Neural cell (in vitro differentiated cells): ENCODE results near the gene CLIP1. TPM values are rescaled to one million over a fixed set of nuclear protein-coding genes. Genes with fewer than 3 reads are reported as not detected.

Experiments
- H2AFZ ChIP-seq: fragments of 200-600, 300-800 bp; sonication (generic), shearing (Covaris generic); 2 replicates; pipeline ENCODE4 v1.6.0; 2014; ENCODE audit warnings: low read depth, mild to moderate bottlenecking, antibody characterized with exemption, low read length, moderate library complexity
- H3F3A ChIP-seq: fragments of 200-600 bp; shearing (Covaris generic); 2 replicates; pipeline ENCODE4 v1.6.1; 2016; ENCODE audit warnings: mild to moderate bottlenecking, moderate library complexity, mixed read lengths, antibody characterized with exemption, low read length; ENCODE audit not compliant: insufficient read depth, poor library complexity, severe bottlenecking
- H3K27ac ChIP-seq: fragments of 200-600, 300-800 bp; sonication (generic), shearing (Covaris generic); 2 replicates; pipeline ENCODE4 v1.5.1; 2014; ENCODE audit warnings: mild to moderate bottlenecking, low read length, moderate library complexity
- H3K27me3 ChIP-seq: fragments of 300-800, 200-600 bp; sonication (generic), shearing (Covaris generic); 2 replicates; pipeline ENCODE4 v1.6.0; 2014; ENCODE audit warnings: mild to moderate bottlenecking, low read depth, low read length, moderate library complexity; ENCODE audit not compliant: insufficient read depth
- H3K36me3 ChIP-seq: fragments of 300-800, 200-600 bp; sonication (generic), shearing (Covaris generic); 2 replicates; pipeline ENCODE4 v1.5.1; 2014; ENCODE audit warnings: mild to moderate bottlenecking, antibody characterized with exemption, low read length, moderate library complexity; ENCODE audit not compliant: insufficient read depth
- H3K4me2 ChIP-seq: fragments of 300-800, 200-600 bp; sonication (generic), shearing (Covaris generic); 2 replicates; pipeline ENCODE4 v1.6.0; 2014; ENCODE audit warnings: mild to moderate bottlenecking, low read length
- H3K4me3 ChIP-seq: fragments of 300-800, 200-600 bp; sonication (generic), shearing (Covaris generic); 2 replicates; pipeline ENCODE4 v1.5.1; 2014; ENCODE audit warnings: mild to moderate bottlenecking, low read length, moderate library complexity
- H3K79me2 ChIP-seq: fragments of 200-600 bp; shearing (Covaris generic); replicated peaks from 2 replicates; pipeline ENCODE4 v1.6.0; 2014; ENCODE audit warnings: mild to moderate bottlenecking, low read length, moderate library complexity; ENCODE audit not compliant: insufficient read depth
- H3K9ac ChIP-seq: fragments of 300-800, 200-600 bp; sonication (generic), shearing (Covaris generic); 2 replicates; pipeline ENCODE4 v1.6.1; 2016; ENCODE audit warnings: mild to moderate bottlenecking, low read length, mixed read lengths
- H3K9me2 ChIP-seq: fragments of 200-600 bp; shearing (Covaris generic); 2 replicates; pipeline ENCODE4 v1.6.1; 2016; ENCODE audit warnings: mild to moderate bottlenecking, low read length, mixed read lengths; ENCODE audit not compliant: insufficient read depth
- H3K9me3 ChIP-seq: fragments of 200-600, 300-800 bp; sonication (generic), shearing (Covaris generic); 2 replicates; pipeline ENCODE4 v1.6.1; 2016; ENCODE audit warnings: mild to moderate bottlenecking, mixed run types, low read length, moderate library complexity, mixed read lengths
- H4K20me1 ChIP-seq: fragments of 200-600 bp; shearing (Covaris generic); 2 replicates; pipeline ENCODE4 v1.6.1; 2016; ENCODE audit warnings: mild to moderate bottlenecking, mixed run types; ENCODE audit not compliant: insufficient read depth
- CTCF ChIP-seq: fragments of 450-650 bp; IDR thresholded peaks from 2 replicates; pipeline ENCODE4 v1.5.1; 2014; ENCODE audit warnings: antibody characterized with exemption, mild to moderate bottlenecking, moderate library complexity; ENCODE audit not compliant: poor library complexity, severe bottlenecking
- EP300 ChIP-seq: fragments of 450-650 bp; conservative IDR thresholded peaks from 2 replicates; pipeline ENCODE4 v1.6.1; 2014; ENCODE audit warnings: antibody characterized with exemption, mild to moderate bottlenecking, moderate library complexity; ENCODE audit not compliant: poor library complexity, severe bottlenecking
- EZH2 ChIP-seq: fragments of 200-600, 300-800 bp; shearing (Covaris generic), sonication (generic); IDR thresholded peaks from 2 replicates; pipeline ENCODE4 v1.6.1; 2014; ENCODE audit warnings: antibody characterized with exemption, low read length, borderline replicate concordance, mild to moderate bottlenecking; ENCODE audit not compliant: insufficient read depth, poor library complexity, severe bottlenecking
- MXI1 ChIP-seq: fragments of 450-650 bp; conservative IDR thresholded peaks from 2 replicates; pipeline ENCODE4 v1.6.1; 2014; ENCODE audit warnings: antibody characterized with exemption, mild to moderate bottlenecking; ENCODE audit not compliant: poor library complexity, severe bottlenecking
- POLR2AphosphoS5 ChIP-seq: IDR thresholded peaks from 2 replicates; pipeline ENCODE4 v1.6.1; 2012
- RAD21 ChIP-seq: fragments of 450-650 bp; conservative IDR thresholded peaks from 2 replicates; pipeline ENCODE4 v1.6.1; 2014; ENCODE audit warnings: antibody characterized with exemption, mild to moderate bottlenecking, moderate library complexity
- REST ChIP-seq: IDR thresholded peaks from 2 replicates; pipeline ENCODE4 v1.6.1; 2012; ENCODE audit warnings: borderline replicate concordance
- SMC3 ChIP-seq: fragments of 450-650 bp; conservative IDR thresholded peaks from 2 replicates; pipeline ENCODE4 v1.6.1; 2014; ENCODE audit warnings: antibody characterized with exemption, mild to moderate bottlenecking, moderate library complexity; ENCODE audit not compliant: poor library complexity
- TAF1 ChIP-seq: IDR thresholded peaks from 2 replicates; pipeline ENCODE4 v1.6.1; 2012; ENCODE audit warnings: low read depth
- polyA plus RNA-seq: library from polyadenylated mRNA; depleted of rRNA; stranded (reverse); fragments of >200 nt; gene quantifications from 2 replicates; pipeline ENCODE4 v1.2.3, GENCODE V29; 2014

CLIP1 gene
- polyA plus RNA-seq, 1 donor from 2014 or later, result 67.4 TPM

GRCh38 chr12:122323311-122324019, 99.0 kb downstream of the CLIP1 start:
- no peaks in the 10 kb centered on the region for H3K27me3 ChIP-seq
- no peaks in the 10 kb centered on the region for H4K20me1 ChIP-seq
- no peak overlapping the region for H3K27ac ChIP-seq
- H3K9ac ChIP-seq, result no peak overlapping the region
- no peaks in the 10 kb centered on the region for H3F3A ChIP-seq
- H3K9me3 ChIP-seq, result no peaks in the 10 kb centered on the region
- H3K4me3 ChIP-seq, result no peak overlapping the region
- no peak overlapping the region for H2AFZ ChIP-seq
- no peaks in the 10 kb centered on the region for H3K79me2 ChIP-seq
- no peaks in the 10 kb centered on the region for H3K9me2 ChIP-seq
- TF ChIP-seq TAF1 (no peak), RAD21 (no peak), REST (no peak), POLR2AphosphoS5 (no peak), SMC3 (no peak), CTCF (no peak), EP300 (no peak), EZH2 (no peak)
- H3K4me2 ChIP-seq, result no peak overlapping the region
- H3K36me3 ChIP-seq, result peaks cover 6% of the 10 kb centered on the region

- Histone ChIP-seq H3K9me3 (no peaks in the 10 kb centered on the region), H3K9ac (no peak overlapping the region), H3K36me3 (peaks cover 6% of the 10 kb centered on the region), H3K27ac (no peak overlapping the region), H3K4me3 (no peak overlapping the region), H3K9me2 (no peaks in the 10 kb centered on the region), H3K4me2 (no peak overlapping the region), H4K20me1 (no peaks in the 10 kb centered on the region), H2AFZ (no peak overlapping the region), H3K27me3 (no peaks in the 10 kb centered on the region), H3F3A (no peaks in the 10 kb centered on the region), H3K79me2 (no peaks in the 10 kb centered on the region)
- TF ChIP-seq EZH2, result no peak
- TF ChIP-seq EP300, result no peak
- TF ChIP-seq MXI1, result no peak
- TF ChIP-seq RAD21, result no peak
- no peak for TF ChIP-seq SMC3
- TF ChIP-seq CTCF, result no peak
- no peak for TF ChIP-seq POLR2AphosphoS5
- no peak for TF ChIP-seq REST
- no peak for TF ChIP-seq TAF1
Observed at GRCh38 chr12:122322501-122322900, 100.0 kb downstream of the CLIP1 start.
